IMR-90 (cell line): ENCODE measurements around the gene MEGF9.

Experiments used
- CEBPB ChIP-seq: IDR thresholded peaks from 2 replicates; pipeline ENCODE4 v1.6.1; 2012; ENCODE audit warnings: low read depth, low read length, improper control_type of control experiment
- CTCF ChIP-seq: conservative IDR thresholded peaks from 2 replicates; pipeline ENCODE4 v1.5.1; 2012; ENCODE audit warnings: mild to moderate bottlenecking, low read depth, low read length, improper control_type of control experiment
- FOS ChIP-seq: fragments of 150-350 bp; IDR thresholded peaks from 2 replicates; pipeline ENCODE4 v1.6.1; 2016; ENCODE audit warnings: low read depth, low read length
- POLR2A ChIP-seq: IDR thresholded peaks from 2 replicates; pipeline ENCODE4 v1.6.1; 2012; ENCODE audit warnings: mild to moderate bottlenecking, low read depth, low read length

- TF ChIP-seq POLR2A = no peak
- no peak for TF ChIP-seq CTCF
- TF ChIP-seq CEBPB = no peak
- TF ChIP-seq FOS = no peak
Measured at GRCh38 chr9:120750421-120750820, 36.2 kb upstream of the MEGF9 start.
